COLO668 (cell line): ENCODE measurements around the gene RBMY1F.
"Not testable (repeated sequence)": the region's sequence is repeated elsewhere in the genome, so short reads cannot be mapped to it uniquely, and the experiment has no call there.

Source experiments
- DNase-seq: peaks from one replicate; lab custom pipeline; 2025; ENCODE audit not compliant: unreplicated experiment; lab: John Stamatoyannopoulos, UW

RBMY1F gene

DNA sequence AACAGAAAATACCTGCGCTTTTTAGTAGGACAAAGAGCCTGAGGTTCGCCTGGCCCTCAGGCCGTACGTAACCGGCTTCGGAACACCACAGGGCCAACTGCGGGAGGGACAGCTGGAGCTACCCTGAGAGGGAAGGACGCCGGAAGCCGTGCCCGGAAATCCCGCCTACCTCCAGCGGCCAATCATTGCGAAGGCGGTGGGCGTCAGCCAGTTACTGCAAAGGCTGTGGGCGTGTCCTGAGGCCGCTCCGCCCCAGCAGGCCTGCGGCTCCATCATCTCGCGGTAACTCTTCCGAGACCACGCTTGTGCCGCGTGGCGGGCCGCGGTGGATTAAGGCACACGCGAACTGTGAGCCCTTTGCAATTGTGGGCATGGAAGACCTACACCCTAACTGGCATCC lies at the start of gene RBMY1F:
RBMY1F (minus strand) TSS at position 101 of the 400 bp plus-strand sequence. CDS start 1,954 bp downstream, outside the sequence.
- not testable (repeated sequence) for DNase-seq

GRCh38 chrY:22151144-22151543 lies 31.6 kb downstream of the RBMY1F start:
- not testable (repeated sequence) for DNase-seq

GRCh38 chrY:22141011-22141695 lies 41.6 kb downstream of the RBMY1F start:
- not testable (repeated sequence) for DNase-seq

- DNase-seq: not testable (repeated sequence)
These were observed 48.0 kb downstream of the RBMY1F start for GRCh38 chrY:22134719-22135118.

DNA sequence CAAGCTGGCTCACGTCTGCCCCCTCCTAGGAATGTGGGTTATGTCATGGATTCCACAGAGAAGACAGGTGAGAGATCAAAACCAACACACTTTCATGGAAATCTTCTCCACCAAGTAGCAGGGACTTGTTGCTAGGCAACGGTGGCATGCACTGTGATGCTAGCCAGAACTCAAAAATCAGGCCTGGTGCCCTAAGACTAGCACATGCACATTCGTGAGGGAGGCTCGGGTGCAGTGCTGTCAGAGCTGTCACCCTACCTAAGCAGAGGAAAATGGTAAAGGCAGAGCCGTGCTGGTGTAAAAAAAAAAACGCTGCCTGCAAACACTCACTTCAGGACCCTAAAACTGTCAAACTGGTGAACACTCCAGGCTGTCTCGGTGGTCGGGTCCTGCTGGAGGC lies 52.2 kb downstream of the RBMY1F start:
- DNase-seq: not testable (repeated sequence)
